Astrocyte of the cerebellum (primary cell): ENCODE data around the gene CSF1.
"Not testable (repeated sequence)": the region's sequence is repeated elsewhere in the genome, so short reads cannot be mapped to it uniquely, and the experiment has no call there.

Source experiments
- DNase-seq: peaks from one replicate; pipeline ENCODE4 v3.0.0-alpha.2; 2011; ENCODE audit warnings: low read depth
- H3K4me3 ChIP-seq: 2 replicates; pipeline ENCODE4 v1.5.1; 2011; ENCODE audit warnings: mild to moderate bottlenecking, low read depth, low read length, moderate library complexity
- CTCF ChIP-seq: IDR thresholded peaks from 2 replicates; pipeline ENCODE4 v1.5.1; 2012; ENCODE audit warnings: low read length, low read depth, moderate library complexity, mild to moderate bottlenecking; ENCODE audit errors: missing control alignments
- in situ Hi-C: cut with HindIII; loops from 2 replicates; pipeline ENCODE4 v1.10.0; 2017; ENCODE audit warnings: low sequenced_read_pairs

Gene CSF1

GRCh38 chr1:109910123-109910962 is at the start of gene CSF1:
CSF1 (plus strand) TSS chr1:109910849; CDS start chr1:109911024, 175 bp downstream.
- H3K4me3 ChIP-seq: peak within 1 kb of the TSS; percentile 96
- DNase-seq: peak; percentile 71
- in situ Hi-C loops: loop anchor here (25.0 kb wide), 1 partner anchor 123 kb away; no protein-coding TSS in a partner anchor
- no peak for TF ChIP-seq CTCF

GRCh38 chr1:109861616-109862015 is 49.0 kb upstream of the CSF1 start:
- H3K4me3 ChIP-seq, in situ Hi-C loops, DNase-seq: not testable (repeated sequence)

- in situ Hi-C loops: no loop called here
Observed at GRCh38 chr1:109863667-109864046, 47.0 kb upstream of the CSF1 start.

GRCh38 chr1:109864047-109864822 is 46.4 kb upstream of the CSF1 start:
- H3K4me3 ChIP-seq: no peak overlapping the region
- in situ Hi-C loops: no loop called here
- peak; percentile 86 for DNase-seq
- no peak for TF ChIP-seq CTCF

More at GRCh38 chr1:109863667-109864046, 47.0 kb upstream of the CSF1 start:
- DNase-seq: no peak
- H3K4me3 ChIP-seq: no peak overlapping the region
- TF ChIP-seq CTCF: no peak

- H3K4me3 ChIP-seq: no peak overlapping the region
- in situ Hi-C loops: no loop called here
- no peak for DNase-seq
- TF ChIP-seq CTCF: no peak
Observed at GRCh38 chr1:109864930-109865612, 45.6 kb upstream of the CSF1 start.

GRCh38 chr1:109866071-109866470 is 44.6 kb upstream of the CSF1 start:
- in situ Hi-C loops: no loop called here
- H3K4me3 ChIP-seq: no peak overlapping the region
- no peak for TF ChIP-seq CTCF
- no peak for DNase-seq
